ENCODE measurements around the gene RASGRF1.
A peak's percentile ranks its signal among the peaks of the same experiment; 100 is the strongest.
"Not testable (repeated sequence)": the region's sequence is repeated elsewhere in the genome, so short reads cannot be mapped to it uniquely, and the experiment has no call there.

RASGRF1 gene

GRCh38 chr15:79090487-79091203, at the start of gene RASGRF1:
Gene RASGRF1, minus strand, starts transcription at chr15:79090780. Its CDS starts 282 bp downstream, at chr15:79090498.
- no peak within 1 kb of the TSS for H3K27ac ChIP-seq

GRCh38 chr15:79136434-79137046, 46.0 kb upstream of the RASGRF1 start:
- Histone ChIP-seq H3K27ac (no peak overlapping the region), H3K4me3 (no peak overlapping the region)

More at GRCh38 chr15:79090487-79091203, at the start of gene RASGRF1:
- peak within 1 kb of the TSS in 2 of 7 experiments; percentile 3 to 12 for H3K4me3 ChIP-seq

GRCh38 chr15:79133309-79133708, 42.7 kb upstream of the RASGRF1 start:
- Histone ChIP-seq H3K4me3 (no peak overlapping the region), H3K27ac (no peak overlapping the region)

GRCh38 chr15:79132770-79133169, 42.2 kb upstream of the RASGRF1 start:
- Histone ChIP-seq H3K27ac (no peak overlapping the region), H3K4me3 (no peak overlapping the region)

- no peak overlapping the region for H3K27ac ChIP-seq
- H3K4me3 ChIP-seq = no peak overlapping the region
These were observed 41.8 kb upstream of the RASGRF1 start for GRCh38 chr15:79132361-79132760.

GRCh38 chr15:79130535-79131130, 40.1 kb upstream of the RASGRF1 start:
- H3K27ac ChIP-seq = no peak overlapping the region
- no peak overlapping the region for H3K4me3 ChIP-seq

GRCh38 chr15:79129235-79129634, 38.7 kb upstream of the RASGRF1 start:
- no peak overlapping the region for H3K27ac ChIP-seq
- H3K4me3 ChIP-seq = no peak overlapping the region

- no peak overlapping the region for H3K4me3 ChIP-seq
These were observed 38.0 kb upstream of the RASGRF1 start for GRCh38 chr15:79128556-79128955.

GRCh38 chr15:79124388-79124787, 33.8 kb upstream of the RASGRF1 start:
- no peak overlapping the region for H3K27ac ChIP-seq
- no peak overlapping the region for H3K4me3 ChIP-seq

More at GRCh38 chr15:79128556-79128955, 38.0 kb upstream of the RASGRF1 start:
- no peak overlapping the region for H3K27ac ChIP-seq

GRCh38 chr15:79122991-79123390, 32.4 kb upstream of the RASGRF1 start:
- H3K27ac ChIP-seq = no peak overlapping the region
- H3K4me3 ChIP-seq = no peak overlapping the region

GRCh38 chr15:79122391-79122790, 31.8 kb upstream of the RASGRF1 start:
- Histone ChIP-seq H3K4me3 (no peak overlapping the region), H3K27ac (no peak overlapping the region)

- no peak overlapping the region for H3K27ac ChIP-seq
- H3K4me3 ChIP-seq = no peak overlapping the region
These were observed 31.0 kb upstream of the RASGRF1 start for GRCh38 chr15:79121571-79121970.

GRCh38 chr15:79117442-79118204, 27.0 kb upstream of the RASGRF1 start:
- Histone ChIP-seq H3K27ac (no peak overlapping the region), H3K4me3 (no peak overlapping the region)

GRCh38 chr15:79116771-79117170, 26.2 kb upstream of the RASGRF1 start:
- no peak overlapping the region for H3K4me3 ChIP-seq
- H3K27ac ChIP-seq = no peak overlapping the region

GRCh38 chr15:79115986-79116665, 25.5 kb upstream of the RASGRF1 start:
- H3K4me3 ChIP-seq = no peak overlapping the region
- H3K27ac ChIP-seq = peak overlapping the region in 1 of 21 experiments; percentile 3

- Histone ChIP-seq H3K4me3 (no peak overlapping the region), H3K27ac (no peak overlapping the region)
These were observed 23.3 kb upstream of the RASGRF1 start for GRCh38 chr15:79113831-79114230.

GRCh38 chr15:79111404-79111803, 20.8 kb upstream of the RASGRF1 start:
- H3K4me3 ChIP-seq, H3K27ac ChIP-seq: not testable (repeated sequence)

- no peak overlapping the region for H3K27ac ChIP-seq
- no peak overlapping the region for H3K4me3 ChIP-seq
These were observed 14.6 kb upstream of the RASGRF1 start for GRCh38 chr15:79105141-79105540.

GRCh38 chr15:79102595-79102994, 12.0 kb upstream of the RASGRF1 start:
- no peak overlapping the region for H3K4me3 ChIP-seq
- H3K27ac ChIP-seq = no peak overlapping the region

Measured in skin epidermis (tissue), 12 donors.